GM18520 (cell line): Measurements from ENCODE around the gene DNAAF3.
A peak's percentile ranks its signal among the peaks of the same experiment; 100 is the strongest.
"Not testable (repeated sequence)": the region's sequence is repeated elsewhere in the genome, so short reads cannot be mapped to it uniquely, and the experiment has no call there.

Experiments
- ATAC-seq: cut with Tn5 transposase; IDR thresholded peaks from one replicate; pipeline ENCODE4 v1.9.1; 2021; ENCODE audit not compliant: unreplicated experiment

Gene DNAAF3

GRCh38 chr19:55166530-55167268, at the start of gene DNAAF3:
DNAAF3 (minus strand) TSS chr19:55166613; CDS start chr19:55166413, 200 bp downstream.
- no peak for ATAC-seq

- no peak for ATAC-seq
Measured at GRCh38 chr19:55213547-55213946, 47.1 kb upstream of the DNAAF3 start.

GRCh38 chr19:55212447-55212846, 46.0 kb upstream of the DNAAF3 start:
- ATAC-seq: no peak

- no peak for ATAC-seq
Measured at GRCh38 chr19:55209693-55210472, 43.5 kb upstream of the DNAAF3 start.

- no peak for ATAC-seq
Measured at GRCh38 chr19:55208880-55209692, 42.7 kb upstream of the DNAAF3 start, which contains the start of gene PTPRH. PTPRH (minus strand) TSS chr19:55209501; CDS start chr19:55209433, 68 bp downstream.

GRCh38 chr19:55206664-55207500, 40.5 kb upstream of the DNAAF3 start:
- no peak for ATAC-seq

- not testable (repeated sequence) for ATAC-seq
Measured at GRCh38 chr19:55202199-55202598, 35.8 kb upstream of the DNAAF3 start.

- no peak for ATAC-seq
Measured at GRCh38 chr19:55199620-55200204, 33.3 kb upstream of the DNAAF3 start.

GRCh38 chr19:55198651-55199050, 32.2 kb upstream of the DNAAF3 start:
- no peak for ATAC-seq

GRCh38 chr19:55197528-55197927, 31.1 kb upstream of the DNAAF3 start:
- ATAC-seq: no peak

GRCh38 chr19:55196803-55197202, 30.4 kb upstream of the DNAAF3 start:
- no peak for ATAC-seq

- no peak for ATAC-seq
Measured at GRCh38 chr19:55193481-55193880, 27.1 kb upstream of the DNAAF3 start.

GRCh38 chr19:55189403-55189835, 23.0 kb upstream of the DNAAF3 start:
- no peak for ATAC-seq

GRCh38 chr19:55188625-55189024, 22.2 kb upstream of the DNAAF3 start:
- no peak for ATAC-seq

- no peak for ATAC-seq
Measured at GRCh38 chr19:55186080-55186479, 19.7 kb upstream of the DNAAF3 start.

GRCh38 chr19:55181740-55182139, 15.3 kb upstream of the DNAAF3 start:
- ATAC-seq: no peak

GRCh38 chr19:55179606-55180484, 13.4 kb upstream of the DNAAF3 start, which contains the start of gene SYT5:
SYT5 (minus strand) TSS chr19:55180289; CDS start chr19:55179041, 1,248 bp downstream.
- no peak for ATAC-seq

GRCh38 chr19:55178781-55179599, 12.6 kb upstream of the DNAAF3 start:
- ATAC-seq: peak; percentile 74
